Fibroblast of lung (primary cell): Measurements from ENCODE around the gene RBM33. TPM values are rescaled to one million over a fixed set of nuclear protein-coding genes. Genes with fewer than 3 reads are reported as not detected.

Experiments
- DNase-seq, 2 donors: peaks; one replicate each; pipeline versions ENCODE4 v3.0.0 to v3.0.0-alpha.2; 2010; ENCODE audit warnings: low read depth in 2 of 2
- H2AFZ ChIP-seq: 2 replicates; pipeline ENCODE4 v1.5.1; 2012; ENCODE audit warnings: low read length, control low read depth, inconsistent platforms
- H3K27ac ChIP-seq: 2 replicates; pipeline ENCODE4 v1.5.1; 2011; ENCODE audit warnings: low read length, control low read depth; ENCODE audit not compliant: insufficient read depth
- H3K27me3 ChIP-seq: 2 replicates; pipeline ENCODE4 v1.5.1; 2011; ENCODE audit warnings: mild to moderate bottlenecking, low read length; ENCODE audit not compliant: control insufficient read depth, insufficient read depth
- H3K36me3 ChIP-seq: 2 replicates; pipeline ENCODE4 v1.5.1; 2011; ENCODE audit warnings: low read length; ENCODE audit not compliant: control insufficient read depth, insufficient read depth
- H3K4me1 ChIP-seq: 2 replicates; pipeline ENCODE4 v1.5.1; 2011; ENCODE audit warnings: low read length; ENCODE audit not compliant: control insufficient read depth, insufficient read depth; ENCODE audit errors: extremely low read depth
- H3K4me2 ChIP-seq: 2 replicates; pipeline ENCODE4 v1.5.1; 2011; ENCODE audit warnings: low read length, control low read depth; ENCODE audit not compliant: insufficient read depth; ENCODE audit errors: extremely low read depth
- H3K4me3 ChIP-seq, 4 experiments: fragments of 200-600 bp in 1 of 4; sonication (generic) in 1 of 4; replicated peaks in 1 of 4; 2 replicates each; pipeline ENCODE4 v1.5.1; 2011 to 2016; ENCODE audit warnings: low read length in 4 of 4, low read depth in 3 of 4, mild to moderate bottlenecking in 3 of 4, control low read depth in 2 of 4, inconsistent platforms in 1 of 4, mixed read lengths in 1 of 4; ENCODE audit not compliant: insufficient read depth in 1 of 4; ENCODE audit errors: control extremely low read depth in 1 of 4
- H3K79me2 ChIP-seq: 2 replicates; pipeline ENCODE4 v1.5.1; 2012; ENCODE audit warnings: mild to moderate bottlenecking, low read length, inconsistent platforms; ENCODE audit not compliant: control insufficient read depth, insufficient read depth
- H3K9ac ChIP-seq: 2 replicates; pipeline ENCODE4 v1.5.1; 2011; ENCODE audit warnings: mild to moderate bottlenecking, low read length, control low read depth; ENCODE audit not compliant: insufficient read depth
- H3K9me3 ChIP-seq: 2 replicates; pipeline ENCODE4 v1.5.1; 2012; ENCODE audit warnings: low read depth, low read length; ENCODE audit not compliant: control insufficient read depth, insufficient read depth
- H4K20me1 ChIP-seq: 2 replicates; pipeline ENCODE4 v1.5.1; 2011; ENCODE audit warnings: low read length; ENCODE audit not compliant: control insufficient read depth, insufficient read depth; ENCODE audit errors: extremely low read depth
- CTCF ChIP-seq, 2 donors: IDR thresholded peaks in 1 of 2; conservative IDR thresholded peaks in 1 of 2; 1 replicate in 1 of 2; 2 replicates in 1 of 2; pipeline ENCODE4 v1.5.1; 2011 to 2012; ENCODE audit warnings: low read length in 2 of 2, control low read depth in 1 of 2, inconsistent platforms in 1 of 2, low read depth in 1 of 2, mild to moderate bottlenecking in 1 of 2
- EZH2 ChIP-seq: IDR thresholded peaks from 2 replicates; pipeline ENCODE4 v1.5.1; 2012; ENCODE audit warnings: low read length, control low read depth, mild to moderate bottlenecking; ENCODE audit errors: missing control alignments
- polyA plus RNA-seq, 2 donors: library from polyadenylated mRNA; depleted of rRNA in 1 of 2; stranded (reverse) in 1 of 2; unstranded in 1 of 2; fragments of >200 nt; gene quantifications; 2 replicates each; pipeline ENCODE4 v1.2.1, GENCODE V29; 2011 to 2012; ENCODE audit warnings: missing spikeins in 1 of 2
- total RNA-seq: library from RNA; depleted of rRNA; stranded (reverse); fragments of >200 nt; gene quantifications from 2 replicates; pipeline ENCODE4 v1.2.1, GENCODE V29; 2014

Gene RBM33
- total and polyA plus RNA-seq, 2 donors (not counting 1 experiment from before 2014, with no cell fraction given) = 6.9 to 33.2 TPM

DNA sequence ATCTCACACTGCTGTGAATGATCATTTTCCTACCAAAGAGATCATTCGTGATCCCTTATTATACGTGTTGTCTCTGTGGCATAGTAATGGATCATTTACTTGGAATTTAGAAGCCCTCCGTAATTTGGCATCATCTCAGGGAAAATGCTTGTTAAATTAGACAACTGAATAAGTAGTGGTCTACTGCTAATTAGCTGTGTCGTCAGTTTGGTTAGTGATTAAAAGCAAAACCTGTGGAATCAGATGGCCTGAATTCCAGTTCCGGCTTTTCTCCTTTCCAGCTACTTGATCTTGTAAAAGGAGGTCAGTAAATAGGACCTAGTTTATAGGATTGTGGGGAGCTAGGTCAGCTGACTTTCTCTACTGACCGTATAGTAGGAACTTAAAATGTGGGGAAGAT is 65.6 kb downstream of the RBM33 start:
- no peaks in the 10 kb centered on the region for H3K9me3 ChIP-seq
- H4K20me1 ChIP-seq = no peaks in the 10 kb centered on the region
- no peak overlapping the region for H3K4me2 ChIP-seq
- H3K4me1 ChIP-seq = no peaks in the 10 kb centered on the region
- no peaks in the 10 kb centered on the region for H3K27me3 ChIP-seq
- no peak overlapping the region for H3K9ac ChIP-seq
- H3K36me3 ChIP-seq = peaks cover 11% of the 10 kb centered on the region
- H2AFZ ChIP-seq = no peak overlapping the region
- H3K4me3 ChIP-seq = no peak overlapping the region
- H3K27ac ChIP-seq = no peak overlapping the region
- no peak for DNase-seq
- no peak for TF ChIP-seq EZH2
- TF ChIP-seq CTCF (conservative IDR thresholded peaks at IDR 0.05 in 1 of 2, IDR thresholded peaks at IDR 0.05 in 1 of 2; ENCODE audit: low read depth in 1 of 2, low read length in 2 of 2) = no peak
- peaks cover 15% of the 10 kb centered on the region for H3K79me2 ChIP-seq

DNA sequence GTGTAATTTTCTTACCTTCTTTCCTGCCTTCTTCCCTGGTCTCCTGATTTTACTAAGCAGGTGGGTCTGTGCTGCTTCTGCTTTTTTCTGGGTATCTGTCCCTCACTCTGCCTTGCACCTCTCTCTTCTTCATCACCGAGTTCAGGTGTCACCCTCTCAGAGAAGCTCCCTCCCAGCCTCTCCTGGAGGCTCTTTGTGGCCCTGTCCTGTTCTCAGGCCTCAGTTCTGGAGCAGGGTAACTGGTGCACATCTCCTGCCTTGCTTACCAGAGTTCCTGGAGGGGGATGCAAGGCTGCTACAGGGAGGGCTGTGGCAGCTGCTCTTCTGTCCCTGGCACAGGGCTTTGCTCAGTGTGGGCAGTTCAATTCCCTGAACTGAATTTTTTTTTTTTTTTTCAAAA is 66.1 kb downstream of the RBM33 start:
- Histone ChIP-seq H3K4me2 (no peak overlapping the region), H3K4me1 (no peaks in the 10 kb centered on the region), H3K4me3 (no peak overlapping the region), H3K27me3 (no peaks in the 10 kb centered on the region), H3K27ac (no peak overlapping the region), H3K9me3 (no peaks in the 10 kb centered on the region), H3K79me2 (peaks cover 16% of the 10 kb centered on the region), H3K9ac (no peak overlapping the region), H4K20me1 (no peaks in the 10 kb centered on the region), H2AFZ (no peak overlapping the region), H3K36me3 (peaks cover 11% of the 10 kb centered on the region)
- no peak for DNase-seq
- TF ChIP-seq EZH2 (no peak), CTCF (conservative IDR thresholded peaks at IDR 0.05 in 1 of 2, IDR thresholded peaks at IDR 0.05 in 1 of 2; ENCODE audit: low read depth in 1 of 2, low read length in 2 of 2) (no peak)

- no peak overlapping the region for H3K4me2 ChIP-seq
- H3K79me2 ChIP-seq = peaks cover 16% of the 10 kb centered on the region
- H3K9me3 ChIP-seq = no peaks in the 10 kb centered on the region
- DNase-seq = no peak
- TF ChIP-seq EZH2 (no peak), CTCF (conservative IDR thresholded peaks at IDR 0.05 in 1 of 2, IDR thresholded peaks at IDR 0.05 in 1 of 2; ENCODE audit: low read depth in 1 of 2, low read length in 2 of 2) (no peak)
- no peak overlapping the region for H2AFZ ChIP-seq
- H4K20me1 ChIP-seq = no peaks in the 10 kb centered on the region
- H3K36me3 ChIP-seq = peaks cover 11% of the 10 kb centered on the region
- no peak overlapping the region for H3K27ac ChIP-seq
- H3K9ac ChIP-seq = no peak overlapping the region
- no peak overlapping the region for H3K4me3 ChIP-seq
- H3K27me3 ChIP-seq = no peaks in the 10 kb centered on the region
- H3K4me1 ChIP-seq = no peaks in the 10 kb centered on the region
These were observed 66.6 kb downstream of the RBM33 start for GRCh38 chr7:155711081-155711480.
